Right kidney (tissue), 1 donor: ENCODE data around the gene SFXN5.

ENCODE experiments used
- DNase-seq: peaks from one replicate; pipeline ENCODE4 v3.0.0-alpha.2; 2016

SFXN5 gene

DNA sequence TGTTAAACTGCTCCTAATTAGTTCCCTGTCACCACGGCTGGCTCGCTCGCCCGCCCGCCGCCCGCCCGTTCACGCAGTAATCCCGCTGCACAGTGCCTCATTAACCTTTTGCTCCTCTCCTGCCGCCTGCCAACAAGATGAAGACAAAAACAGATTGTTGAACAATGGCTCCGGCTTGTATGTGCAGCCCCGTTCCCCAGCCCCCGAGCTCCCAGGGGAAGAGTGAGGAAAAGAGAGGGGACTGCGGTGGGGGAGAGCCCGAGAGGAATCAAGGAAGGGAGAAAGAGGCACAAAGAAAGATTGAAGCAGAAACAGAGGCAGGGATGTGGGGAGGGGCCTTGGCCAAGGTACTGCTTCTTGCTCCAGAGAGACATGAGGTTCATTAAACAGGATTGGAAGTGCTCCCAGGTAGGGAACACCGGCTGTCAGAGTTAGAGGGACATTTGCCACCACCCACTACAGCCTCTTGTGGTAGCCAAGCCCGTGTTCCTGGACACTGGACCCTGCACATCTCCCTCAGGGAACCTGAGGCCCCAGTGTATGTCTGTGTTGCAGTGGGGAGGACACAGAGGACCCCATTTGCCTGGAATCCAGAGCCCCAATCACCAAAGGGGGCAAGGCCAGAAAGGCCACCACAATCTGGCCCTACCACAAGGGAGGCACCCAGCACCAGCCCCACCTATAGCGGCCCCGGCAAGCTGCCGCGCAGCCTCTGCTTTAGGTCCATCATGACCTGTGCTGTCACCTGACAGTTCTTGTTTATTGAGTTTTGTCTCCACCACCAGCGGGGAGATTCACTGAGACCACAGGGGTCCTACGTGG is 116.1 kb downstream of the SFXN5 start:
- no peak for DNase-seq

DNA sequence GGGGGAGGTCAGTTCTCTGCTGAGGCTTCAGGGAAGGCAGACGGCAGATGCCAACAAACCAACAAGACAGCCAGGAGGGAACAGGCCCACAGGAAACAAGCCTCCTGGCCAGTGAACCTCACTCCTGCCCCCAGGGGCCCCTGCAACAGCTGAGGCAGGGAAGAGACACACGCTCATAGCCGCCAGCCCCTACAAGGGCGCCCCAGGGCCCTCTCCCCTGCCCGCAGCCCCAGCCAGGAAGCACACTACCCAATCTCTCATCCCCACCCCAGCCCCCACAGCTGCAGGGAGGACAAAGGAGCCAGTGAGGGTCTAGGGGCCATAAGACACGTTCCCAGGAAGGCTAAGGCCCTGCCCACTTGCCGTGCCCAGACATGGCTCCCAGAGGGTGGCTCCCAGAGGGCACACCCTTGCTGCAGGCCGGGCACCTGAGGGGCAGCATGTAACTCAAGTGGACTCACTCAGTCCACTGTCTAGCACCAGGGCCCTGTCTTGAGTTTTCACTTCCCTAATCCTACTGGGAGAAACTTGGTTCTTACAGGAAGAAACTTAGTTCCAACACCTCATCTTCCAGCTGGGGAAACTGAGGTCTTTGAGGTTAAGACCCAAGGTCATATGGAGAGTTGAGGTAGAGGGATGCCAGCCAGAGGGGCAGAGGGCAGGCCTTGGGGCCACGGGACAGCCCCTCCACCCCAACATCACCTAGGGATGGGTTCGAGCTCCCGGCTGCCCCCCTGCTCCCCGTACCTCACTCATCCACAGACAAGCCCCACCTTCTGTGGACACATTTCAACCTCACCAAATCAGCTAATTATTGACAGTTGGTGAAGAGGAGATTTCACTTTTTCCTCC is 116.9 kb downstream of the SFXN5 start:
- DNase-seq, result no peak

DNA sequence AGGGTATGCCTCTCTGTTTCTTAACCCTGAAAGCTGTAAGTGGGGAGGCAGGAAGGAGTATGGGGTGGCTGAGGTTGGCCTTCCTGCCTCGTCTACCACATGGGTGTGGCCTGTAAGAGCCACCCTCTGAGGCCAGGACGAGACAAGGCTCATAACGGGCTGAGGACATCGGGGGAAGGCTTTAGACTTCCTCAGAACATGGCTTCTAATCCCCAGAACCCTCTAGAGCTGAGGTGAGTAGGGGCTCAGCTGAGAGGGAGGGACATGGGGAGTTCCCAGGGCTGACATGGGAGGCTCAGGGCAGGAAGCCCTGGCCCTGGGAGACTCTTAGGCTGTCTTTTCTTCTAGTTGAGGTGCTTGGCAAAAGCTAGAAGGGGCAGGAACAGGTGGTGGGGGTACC is 117.5 kb downstream of the SFXN5 start:
- DNase-seq, result no peak

DNA sequence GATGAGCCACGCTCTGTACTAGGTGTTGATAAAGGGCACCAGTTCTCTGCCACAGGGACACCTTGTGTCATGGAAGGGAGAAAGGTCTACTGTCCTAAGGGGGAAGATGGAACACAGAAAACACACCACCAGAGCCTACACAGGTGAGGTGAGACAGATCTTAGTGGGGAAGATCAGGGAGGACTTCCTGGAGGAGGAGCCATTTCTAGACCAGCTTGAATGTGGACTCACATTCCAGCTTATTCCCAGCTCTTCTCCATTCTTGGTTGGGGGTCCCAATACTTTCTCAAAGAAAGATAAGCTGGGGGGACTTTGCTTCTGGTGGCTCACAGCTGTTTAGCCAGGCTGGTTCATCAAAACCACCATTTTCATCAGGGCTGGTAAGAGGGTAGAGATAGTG is 118.0 kb downstream of the SFXN5 start:
- DNase-seq, result no peak

DNA sequence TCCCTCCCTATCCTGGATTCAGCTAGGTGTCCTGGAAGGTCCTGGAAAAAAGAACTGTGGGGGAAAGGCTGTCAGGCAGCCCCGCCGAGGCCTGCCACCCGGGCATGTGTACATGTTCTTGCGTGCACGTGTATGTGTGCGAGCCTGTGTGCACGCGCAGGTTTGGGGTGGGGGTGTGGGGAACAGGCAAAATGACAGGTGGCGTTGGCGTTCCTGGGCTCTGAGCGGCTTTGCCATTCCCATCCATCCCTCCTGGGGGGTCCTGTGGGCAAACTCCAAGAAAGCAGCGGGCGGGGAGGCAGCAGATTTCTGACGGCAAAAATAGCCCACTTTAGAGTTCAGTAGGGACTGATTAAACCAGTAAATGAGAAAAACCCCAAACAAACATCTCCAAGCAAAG is 118.6 kb downstream of the SFXN5 start:
- no peak for DNase-seq

DNA sequence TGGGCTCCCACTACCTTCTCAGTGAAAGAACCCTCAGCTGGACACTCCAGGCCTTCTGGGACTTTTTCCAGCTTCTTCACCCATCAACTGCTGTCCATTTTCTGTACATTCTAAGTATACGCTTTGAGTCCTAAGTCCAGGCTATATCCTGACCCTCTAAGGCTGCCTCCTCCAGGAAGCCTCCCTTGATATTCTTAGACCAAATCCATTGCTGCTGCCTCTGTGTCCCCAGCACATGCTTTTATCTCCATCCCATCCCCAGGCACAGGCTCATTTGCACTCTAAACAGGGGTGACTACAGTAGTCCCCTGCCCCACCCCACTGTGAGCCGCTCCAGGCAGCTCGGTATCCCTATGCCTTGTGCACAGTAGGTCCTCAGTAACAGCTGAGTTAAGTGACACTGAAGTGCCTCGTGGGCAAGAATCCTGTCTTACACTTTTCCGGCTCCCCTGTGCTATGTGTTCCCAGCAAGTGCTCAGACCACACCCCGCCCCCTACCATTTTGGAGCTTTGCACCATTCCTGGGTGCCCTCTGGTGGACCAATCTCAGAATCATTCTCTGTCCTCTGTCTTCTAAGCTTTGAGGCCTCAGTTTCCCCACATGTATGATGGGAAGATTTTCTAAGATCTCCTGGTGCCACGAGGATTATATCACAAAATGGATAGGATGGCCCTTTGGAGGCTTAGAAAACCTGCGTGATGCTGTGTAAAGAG is 119.2 kb downstream of the SFXN5 start:
- DNase-seq, result no peak

DNA sequence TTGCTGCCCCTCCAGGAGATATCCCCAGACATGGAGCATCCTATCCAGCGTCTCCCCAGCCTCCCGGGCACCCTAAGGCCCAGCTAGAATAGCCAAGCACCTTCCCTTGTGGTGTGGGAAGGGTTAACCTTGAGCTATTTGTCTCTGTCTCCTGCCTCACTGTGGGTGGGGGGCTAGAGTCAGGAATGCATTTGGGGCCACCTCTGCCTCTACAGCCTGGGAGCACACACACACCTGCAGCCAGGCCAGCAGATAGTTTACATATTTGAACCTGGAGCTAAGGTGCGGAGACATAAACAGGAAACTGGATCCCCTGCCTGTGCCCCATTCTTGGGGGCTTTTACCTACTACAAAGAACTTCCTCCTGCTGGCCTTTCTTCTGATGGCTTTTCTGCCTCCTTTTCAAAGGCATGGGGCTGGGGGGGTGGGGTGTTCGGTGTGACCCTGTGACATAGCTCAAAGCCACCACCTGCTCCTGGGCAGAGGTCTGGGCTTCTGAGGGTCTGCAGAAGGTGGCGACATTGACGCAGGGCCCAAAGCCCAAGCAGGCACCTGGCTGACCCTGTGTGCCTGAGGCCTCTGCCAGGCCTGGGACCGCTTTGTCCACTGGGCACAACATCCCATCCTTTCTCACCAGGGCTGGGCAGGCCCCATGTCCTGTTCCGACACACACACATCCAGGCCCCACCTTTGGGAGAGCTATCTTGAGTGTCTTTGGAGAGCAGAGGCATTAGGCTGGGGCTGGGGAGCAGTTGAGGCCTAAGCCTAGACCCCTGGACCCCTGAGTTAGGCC is 120.0 kb downstream of the SFXN5 start:
- no peak for DNase-seq

DNA sequence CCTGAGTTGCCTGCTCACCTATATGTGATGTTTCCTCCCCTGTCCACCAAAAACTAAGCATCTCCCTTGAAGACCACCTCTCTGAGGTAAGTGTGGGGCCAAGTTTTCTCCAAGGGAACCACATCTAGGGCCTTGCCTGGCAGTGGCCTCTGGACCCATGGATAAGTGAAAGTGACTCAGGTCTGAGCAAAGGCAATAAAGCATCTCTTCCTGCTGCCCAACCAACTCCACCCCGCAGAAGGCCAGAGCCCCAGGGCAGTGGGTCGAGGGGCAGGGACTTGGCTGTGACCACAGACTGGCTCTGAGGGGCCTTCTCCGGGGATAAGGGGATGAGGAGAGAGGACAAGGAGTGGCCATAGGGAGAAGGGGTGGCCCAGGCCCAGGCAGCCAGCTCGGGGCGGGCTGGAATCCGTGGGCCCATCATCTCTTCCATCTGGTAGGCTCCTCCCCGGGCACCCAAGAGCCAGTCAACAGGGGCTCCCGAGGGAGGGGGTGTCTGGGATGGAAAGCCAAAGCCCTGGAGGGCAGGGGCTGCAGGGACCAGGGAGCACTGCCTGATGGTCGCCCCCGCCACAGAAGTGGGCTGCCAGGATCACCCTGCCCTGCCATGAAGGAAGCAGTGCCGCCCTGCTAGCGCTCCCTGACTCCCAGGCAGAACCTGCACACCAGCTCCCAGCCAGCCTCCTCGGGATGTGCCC is 120.8 kb downstream of the SFXN5 start:
- no peak for DNase-seq

DNA sequence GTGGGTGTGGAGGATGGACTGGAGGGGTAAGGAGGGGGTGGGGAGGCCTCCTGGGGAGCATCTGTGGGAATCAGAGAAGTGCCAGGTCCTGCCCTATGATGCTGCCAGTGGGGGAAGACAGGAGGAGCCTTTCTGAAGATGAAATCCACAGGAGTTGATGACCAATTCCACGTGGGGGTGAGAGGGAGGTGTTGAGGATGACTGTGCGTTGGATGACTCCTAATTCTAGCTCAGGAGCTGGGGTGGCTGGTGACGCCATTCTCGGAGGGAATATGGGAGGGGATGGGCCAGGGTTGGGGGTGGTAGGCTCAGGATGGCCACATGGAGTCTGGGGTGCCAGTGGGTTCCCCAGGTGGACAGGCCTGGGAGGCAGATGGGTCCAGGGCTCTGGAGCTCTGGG is 121.9 kb downstream of the SFXN5 start:
- DNase-seq, result no peak

DNA sequence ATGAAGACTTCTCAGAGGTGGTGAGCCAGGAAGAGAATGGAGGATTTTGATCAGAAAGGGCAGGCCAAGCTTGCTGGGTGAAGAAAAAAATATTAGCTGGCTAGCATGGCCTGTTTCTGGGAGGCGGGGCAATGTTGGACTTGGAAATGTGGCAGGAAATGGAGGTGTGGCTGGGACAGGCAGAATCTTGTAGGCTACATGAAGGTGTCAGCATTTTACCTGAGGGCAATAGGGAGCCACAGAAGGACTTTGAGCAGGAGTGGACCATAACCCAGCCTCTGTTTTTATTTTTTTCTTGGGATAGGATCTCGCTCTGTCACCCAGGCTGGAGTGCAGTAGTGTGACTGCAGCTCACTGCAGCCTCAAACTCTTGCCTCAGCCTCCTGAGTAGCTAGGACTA is 122.5 kb downstream of the SFXN5 start:
- DNase-seq, result no peak

DNA sequence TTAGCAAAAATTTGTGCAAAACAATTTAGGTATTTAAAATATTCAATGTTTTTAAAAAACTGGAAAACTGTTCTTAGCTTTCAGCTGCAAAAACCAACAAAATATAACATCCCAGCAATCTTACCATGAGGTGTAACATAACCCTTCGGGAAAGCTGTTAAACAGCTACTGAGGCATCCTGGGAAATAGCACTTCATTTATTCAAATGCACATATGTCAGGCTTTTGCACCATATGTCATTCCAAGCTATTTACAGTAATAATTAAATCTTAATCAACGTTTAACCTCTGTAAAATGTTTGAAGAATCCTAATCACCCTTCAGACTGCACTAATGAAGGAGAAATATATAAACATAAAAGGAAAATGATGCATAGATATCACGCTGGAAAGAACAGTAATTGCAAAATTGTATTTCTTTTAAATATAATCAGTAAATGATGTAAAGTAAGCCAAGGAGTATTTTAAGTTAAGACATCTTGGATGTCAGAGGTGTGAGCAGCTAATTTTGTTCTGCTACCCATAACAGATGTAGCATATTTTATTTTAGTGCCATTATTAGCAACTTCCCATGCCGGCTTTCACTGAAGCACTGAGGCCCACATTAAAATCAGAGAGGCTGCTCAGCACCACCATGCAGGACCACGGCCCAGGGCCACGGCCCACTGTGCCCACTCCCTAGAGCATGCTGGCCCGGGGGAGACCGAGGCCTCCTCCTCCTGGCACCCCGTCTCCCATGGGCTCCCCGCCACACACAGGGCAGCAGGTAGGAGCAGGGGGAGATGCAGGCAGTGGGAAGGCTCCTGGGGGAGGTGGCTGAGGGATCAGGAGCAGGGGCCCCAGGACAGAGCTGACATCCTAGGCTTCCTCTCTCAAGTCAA is 123.3 kb downstream of the SFXN5 start:
- DNase-seq, result no peak

DNA sequence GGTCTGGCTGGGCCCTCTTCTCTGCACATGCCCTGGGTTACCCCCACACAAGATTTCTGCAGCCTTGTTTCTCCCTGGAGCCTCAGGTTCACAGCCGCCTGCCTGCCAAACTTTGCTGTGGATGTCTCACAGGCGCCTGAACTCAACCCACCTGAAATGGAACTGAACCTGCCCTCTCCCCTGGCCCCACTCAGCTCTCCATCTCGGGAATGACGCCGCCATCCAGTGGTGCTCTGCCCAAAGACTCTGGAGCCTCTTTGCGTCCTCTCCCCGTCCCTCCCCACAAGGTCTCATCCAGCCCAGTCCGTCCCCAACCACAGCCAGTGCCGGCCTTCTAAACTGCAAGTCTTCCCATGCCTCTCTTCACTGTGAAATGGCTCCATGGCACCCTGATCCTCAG is 125.0 kb downstream of the SFXN5 start:
- no peak for DNase-seq

DNA sequence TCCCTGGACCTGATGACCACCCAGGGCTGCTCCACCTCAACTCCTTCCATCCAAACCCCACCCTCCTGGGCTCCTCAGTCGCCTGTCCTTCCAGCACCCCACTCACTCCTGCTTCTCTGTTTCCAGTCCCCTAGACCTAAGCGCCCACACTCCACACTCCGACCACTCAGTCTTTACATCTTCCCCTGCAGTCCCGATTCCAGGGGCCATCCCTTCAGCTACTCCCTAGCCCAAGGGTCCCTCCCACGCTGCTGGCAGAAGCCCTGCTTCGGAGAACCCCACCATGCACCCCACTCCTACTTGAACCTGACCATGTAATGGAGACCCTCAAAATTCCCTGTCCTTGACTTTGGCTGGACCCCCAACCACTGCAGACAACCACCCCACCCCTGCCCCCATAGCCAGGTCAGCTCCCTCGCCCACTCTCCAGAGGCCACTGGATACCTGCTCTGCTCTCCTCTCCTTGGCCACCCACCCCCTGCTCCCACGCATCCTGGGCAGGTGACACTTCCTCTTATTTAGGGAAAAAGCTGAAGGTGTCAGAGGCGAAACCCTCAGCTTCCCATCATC is 126.0 kb downstream of the SFXN5 start:
- no peak for DNase-seq

DNA sequence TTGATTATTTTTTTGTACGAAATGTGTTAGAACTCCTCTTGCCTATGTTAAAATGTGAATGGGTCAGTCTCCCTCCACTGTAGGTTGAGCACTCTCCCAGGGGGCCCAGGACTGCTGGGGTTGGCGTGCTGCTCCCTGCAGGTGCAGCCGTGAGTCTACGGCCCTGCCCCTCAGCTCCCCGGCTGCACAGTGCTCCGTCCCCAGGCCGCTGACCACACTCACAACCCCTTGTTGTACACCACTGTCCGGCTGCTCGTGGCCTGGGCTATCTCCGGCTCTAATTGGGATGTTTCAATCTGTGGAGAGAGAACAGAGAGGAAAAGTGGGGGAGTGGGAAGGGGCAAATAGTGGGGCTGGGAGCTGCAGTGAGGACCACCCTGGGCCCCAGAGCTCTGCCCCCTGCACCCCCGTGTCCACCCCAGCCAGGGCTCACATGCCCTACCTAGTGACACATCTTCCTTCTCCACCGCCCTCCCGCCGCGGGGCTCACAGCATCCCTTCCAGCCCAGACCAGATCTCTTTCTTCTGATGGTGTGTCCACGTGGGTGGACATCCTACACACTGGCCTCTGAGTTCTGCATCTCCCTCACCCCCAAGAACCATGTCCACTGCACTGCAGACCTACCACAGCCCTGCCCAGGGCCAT is 126.6 kb downstream of the SFXN5 start:
- DNase-seq, result no peak

DNA sequence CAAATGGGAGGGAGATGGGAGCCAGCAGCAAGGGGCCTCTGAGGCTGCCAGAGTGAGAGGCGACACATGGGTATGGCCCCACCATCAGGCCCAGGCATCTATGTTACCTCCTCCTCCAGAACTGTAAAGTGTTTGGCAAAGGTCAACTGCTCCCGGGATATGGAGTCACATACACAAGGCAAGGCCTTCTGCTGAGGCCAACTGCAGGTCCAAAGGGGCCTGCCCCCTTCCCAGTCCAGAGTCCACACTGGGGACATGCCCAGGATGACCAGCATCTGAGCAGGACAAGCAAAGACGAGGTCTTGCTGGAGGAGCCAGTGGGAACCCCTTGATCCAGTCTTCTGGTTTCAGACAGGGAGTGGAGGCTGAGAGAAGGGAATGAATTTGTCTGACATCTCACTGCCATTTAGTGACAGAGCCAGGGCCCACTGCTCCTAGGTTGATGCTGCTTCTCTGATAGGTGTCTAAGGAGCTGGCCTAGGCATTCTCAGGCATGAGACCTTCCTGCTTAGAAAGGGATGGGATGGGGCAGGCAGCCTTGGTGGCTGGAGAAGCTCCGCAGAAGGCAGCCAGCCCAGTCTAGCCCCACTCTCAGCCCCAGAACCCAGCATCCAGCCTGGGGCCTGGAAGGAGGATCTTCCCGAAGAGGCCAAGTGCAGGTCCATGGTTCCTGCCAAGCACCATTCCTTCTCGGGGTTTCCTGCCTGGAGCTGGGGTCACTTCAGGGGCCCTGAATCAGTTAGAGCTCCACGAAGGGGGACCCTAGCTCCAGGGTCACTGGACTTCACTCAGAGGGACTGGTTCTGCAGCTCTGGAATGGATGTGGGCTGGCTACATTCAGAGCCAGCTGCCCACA is 127.7 kb downstream of the SFXN5 start:
- DNase-seq, result no peak

DNA sequence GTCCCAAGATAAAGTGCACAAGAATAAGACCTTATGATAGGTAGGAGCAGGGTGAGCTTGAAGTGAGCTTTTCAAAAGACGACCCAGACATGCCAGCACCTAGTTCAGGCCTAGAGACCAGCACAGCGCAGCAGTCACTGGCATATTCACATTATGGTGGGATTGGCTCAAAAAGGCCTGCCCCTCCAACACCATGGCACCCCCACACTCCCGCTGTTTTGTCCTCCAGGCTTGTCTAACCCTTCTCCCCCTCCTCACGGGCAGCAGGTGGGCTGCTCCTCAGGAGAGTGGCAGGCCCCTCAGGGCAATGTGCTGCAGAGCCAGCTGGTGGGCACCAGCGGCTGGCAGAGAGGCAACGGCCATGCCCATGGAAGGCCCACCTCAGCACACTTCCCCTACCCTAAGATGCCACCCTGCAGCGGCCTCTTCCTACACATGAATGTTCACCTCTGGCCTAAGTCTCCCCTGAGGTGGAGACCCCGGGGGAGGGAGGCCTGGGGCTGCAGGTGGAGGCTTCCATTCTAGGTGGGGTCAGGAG is 128.6 kb downstream of the SFXN5 start:
- no peak for DNase-seq

DNA sequence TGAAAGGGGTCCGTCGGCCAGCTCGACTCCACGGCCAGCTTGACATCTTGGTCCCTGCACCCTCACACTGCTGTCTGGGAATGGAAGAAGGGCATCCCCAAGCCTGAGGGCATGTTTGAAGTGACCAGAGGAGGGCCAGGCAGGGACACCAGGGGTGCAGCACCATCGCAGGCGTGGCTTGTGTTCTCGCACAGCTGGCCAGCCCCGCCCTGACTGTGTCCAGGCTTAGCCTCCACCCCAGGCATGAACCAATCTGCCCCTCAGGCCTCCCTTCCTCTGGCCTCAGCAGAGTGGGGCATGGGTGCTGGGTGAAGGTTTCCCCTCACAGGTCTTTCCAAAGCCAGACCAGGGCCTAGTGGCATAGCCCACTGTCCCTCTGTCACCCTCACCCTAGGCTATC is 129.2 kb downstream of the SFXN5 start:
- no peak for DNase-seq

DNA sequence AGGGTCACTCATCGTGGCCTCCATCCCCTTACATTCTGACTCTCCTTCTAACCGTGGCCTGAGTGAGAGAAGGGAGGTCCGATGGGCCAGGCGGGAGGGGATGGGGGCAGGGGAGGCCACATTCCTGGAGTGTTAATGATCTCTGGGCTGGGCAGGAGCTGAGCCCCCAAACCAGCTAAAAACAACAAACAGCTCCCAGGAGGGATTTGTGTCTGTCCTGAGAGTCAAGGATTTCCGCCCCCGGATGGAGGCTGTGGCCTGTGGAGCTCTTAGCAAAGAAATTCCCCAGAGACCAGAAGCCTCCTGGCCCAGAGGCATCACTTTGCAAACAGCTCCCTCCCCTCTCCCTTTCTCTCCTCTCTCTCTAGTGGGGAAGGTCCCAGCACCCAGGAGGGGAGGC is 130.7 kb downstream of the SFXN5 start:
- DNase-seq, result peak; percentile 46
